ENCODE results near the gene RPL27A. TPM values are rescaled to one million over a fixed set of nuclear protein-coding genes. Genes with fewer than 3 reads are reported as not detected.

The RPL27A gene
- total RNA-seq, 6 experiments from 2014 or later: 187 to 394 (median 327) TPM

DNA sequence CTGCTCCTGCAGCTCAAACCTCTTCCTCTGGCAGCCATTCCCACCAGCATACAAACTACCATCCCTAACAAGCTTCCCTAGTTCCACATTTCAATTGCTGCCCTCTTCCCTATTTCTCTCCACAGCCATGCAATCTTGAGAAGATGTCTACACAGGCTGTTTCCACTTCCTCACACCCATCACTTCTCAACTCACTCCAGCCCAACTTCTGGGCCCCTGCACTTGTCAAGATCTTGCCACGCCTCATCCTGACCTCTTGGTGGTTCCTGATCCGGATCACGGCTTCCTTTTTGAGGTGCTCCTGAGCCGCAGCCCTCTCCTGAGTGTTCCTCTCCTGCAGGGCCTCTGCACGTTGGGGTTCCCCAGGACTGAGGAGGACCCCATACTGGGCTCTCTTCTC is 22.6 kb downstream of the RPL27A start:
- 67% methylated on average over 5 of the region's 5 CpGs for whole genome bisulfite sequencing (ENCODE audit: insufficient coverage, low coverage, low lambda C conversion rate, missing lambda C conversion rate)
- Histone ChIP-seq H3K4me3 (no peak overlapping the region), H3K36me3 (peaks cover 0 to 22% (median 9%) of the 10 kb centered on the region in 4 donors), H3K4me1 (peaks cover 0 to 13% (median 6%) of the 10 kb centered on the region in 4 donors), H3K9me3 (no peaks in the 10 kb centered on the region), H3K27me3 (no peaks in the 10 kb centered on the region), H3K27ac (no peak overlapping the region)
- intact Hi-C loops (cut with DNase I): loop anchor here in 1 of 2 donors (10.0 kb wide), 1 partner anchor 100 kb away; no protein-coding TSS in a partner anchor
- ATAC-seq (peak in 3 of 4 donors; percentile 17 to 50 (median 20)), DNase-seq (no peak)
- no peak for TF ChIP-seq POLR2A (IDR thresholded peaks at IDR 0.05)
- TF ChIP-seq, protein P1, sequence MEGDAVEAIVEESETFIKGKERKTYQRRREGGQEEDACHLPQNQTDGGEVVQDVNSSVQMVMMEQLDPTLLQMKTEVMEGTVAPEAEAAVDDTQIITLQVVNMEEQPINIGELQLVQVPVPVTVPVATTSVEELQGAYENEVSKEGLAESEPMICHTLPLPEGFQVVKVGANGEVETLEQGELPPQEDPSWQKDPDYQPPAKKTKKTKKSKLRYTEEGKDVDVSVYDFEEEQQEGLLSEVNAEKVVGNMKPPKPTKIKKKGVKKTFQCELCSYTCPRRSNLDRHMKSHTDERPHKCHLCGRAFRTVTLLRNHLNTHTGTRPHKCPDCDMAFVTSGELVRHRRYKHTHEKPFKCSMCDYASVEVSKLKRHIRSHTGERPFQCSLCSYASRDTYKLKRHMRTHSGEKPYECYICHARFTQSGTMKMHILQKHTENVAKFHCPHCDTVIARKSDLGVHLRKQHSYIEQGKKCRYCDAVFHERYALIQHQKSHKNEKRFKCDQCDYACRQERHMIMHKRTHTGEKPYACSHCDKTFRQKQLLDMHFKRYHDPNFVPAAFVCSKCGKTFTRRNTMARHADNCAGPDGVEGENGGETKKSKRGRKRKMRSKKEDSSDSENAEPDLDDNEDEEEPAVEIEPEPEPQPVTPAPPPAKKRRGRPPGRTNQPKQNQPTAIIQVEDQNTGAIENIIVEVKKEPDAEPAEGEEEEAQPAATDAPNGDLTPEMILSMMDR (IDR thresholded peaks at IDR 0.05): no peak

DNA sequence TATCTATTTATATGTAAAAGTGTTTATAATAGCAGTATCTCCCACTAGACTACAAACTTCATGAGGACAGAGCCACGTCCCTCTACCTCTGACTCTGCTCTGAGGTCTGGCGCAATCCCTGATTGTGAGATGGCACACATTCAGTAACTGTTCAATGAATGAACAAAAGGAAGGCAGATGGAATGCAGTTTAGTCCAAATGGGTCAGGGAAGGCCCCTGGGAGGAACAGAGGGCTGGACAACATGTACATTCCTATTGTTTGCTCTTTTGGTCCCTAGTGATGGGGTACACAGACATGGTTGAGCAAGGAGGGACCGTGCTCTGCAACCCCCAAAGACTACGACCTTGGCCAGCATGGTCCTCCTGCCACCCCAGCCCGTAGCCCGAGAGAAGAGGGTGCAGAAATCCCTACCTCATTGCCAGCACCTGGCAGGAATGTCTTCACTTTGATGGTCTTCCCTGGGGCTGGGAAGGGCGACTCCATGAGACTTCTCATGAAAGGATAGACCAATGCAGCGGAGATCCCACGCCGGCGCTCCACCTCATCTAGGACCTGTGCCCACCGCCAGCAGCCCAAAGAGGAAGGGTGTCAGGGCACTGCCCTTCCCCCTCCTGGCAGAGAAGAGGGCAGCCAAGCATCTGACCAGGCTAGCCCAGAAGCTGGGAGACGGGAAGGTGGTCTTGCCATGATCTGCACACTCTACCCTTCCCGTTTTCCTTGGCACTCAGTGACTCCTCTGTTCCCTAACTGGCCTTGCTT is 24.3 kb downstream of the RPL27A start:
- no peaks in the 10 kb centered on the region for H3K27me3 ChIP-seq
- H3K4me3 ChIP-seq: no peak overlapping the region
- 83% methylated on average over 2 of the region's 14 CpGs for WGBS (ENCODE audit: insufficient coverage, low coverage, low lambda C conversion rate, missing lambda C conversion rate)
- intact Hi-C loops (cut with DNase I): loop anchor here in 1 of 2 donors (10.0 kb wide), 1 partner anchor 98 kb away; no protein-coding TSS in a partner anchor
- no peak for TF ChIP-seq POLR2A (IDR thresholded peaks at IDR 0.05)
- TF ChIP-seq, protein P1 (IDR thresholded peaks at IDR 0.05): no peak
- no peak for DNase-seq
- peaks cover 0 to 22% (median 10%) of the 10 kb centered on the region in 4 donors for H3K36me3 ChIP-seq
- H3K27ac ChIP-seq: no peak overlapping the region
- no peak for ATAC-seq
- H3K4me1 ChIP-seq: peaks cover 0 to 13% (median 6%) of the 10 kb centered on the region in 4 donors
- H3K9me3 ChIP-seq: no peaks in the 10 kb centered on the region

DNA sequence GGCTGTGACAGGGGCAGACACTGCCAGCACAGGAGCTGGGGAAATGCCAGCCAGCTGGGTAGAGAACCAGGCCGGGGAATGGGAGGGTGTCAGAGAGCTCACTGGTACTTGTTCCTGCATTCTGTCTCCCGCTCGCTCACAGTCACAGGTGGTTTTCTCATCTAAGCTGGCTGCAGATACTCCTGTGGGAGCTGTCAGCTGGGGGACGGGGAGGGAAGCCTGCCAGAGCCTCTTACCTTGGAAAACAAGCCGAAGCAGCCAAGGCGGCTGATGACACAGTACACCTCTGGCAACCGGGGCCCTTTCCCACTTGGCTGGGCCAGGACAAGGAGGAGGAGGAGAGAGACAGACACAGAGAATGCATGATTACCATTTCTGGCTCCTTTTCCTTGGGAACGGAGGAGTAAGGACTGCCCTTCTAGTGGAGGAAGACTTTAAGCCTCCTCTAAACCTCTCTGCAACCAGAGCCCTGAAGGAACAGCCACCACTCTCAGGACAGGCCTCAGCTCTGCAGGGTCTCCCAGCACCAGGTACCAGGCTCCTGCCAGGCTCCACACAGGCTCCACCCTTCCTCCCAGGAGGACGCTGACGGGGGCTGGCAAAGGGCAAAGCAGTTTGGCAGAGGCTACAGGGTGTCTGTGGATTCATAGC is 25.1 kb downstream of the RPL27A start:
- Histone ChIP-seq H3K27me3 (no peaks in the 10 kb centered on the region), H3K36me3 (peaks cover 0 to 27% (median 11%) of the 10 kb centered on the region in 4 donors), H3K4me3 (no peak overlapping the region), H3K27ac (no peak overlapping the region), H3K9me3 (no peaks in the 10 kb centered on the region), H3K4me1 (peaks cover 0 to 13% (median 6%) of the 10 kb centered on the region in 4 donors)
- intact Hi-C loops (cut with DNase I): loop anchor here in 1 of 2 donors (10.0 kb wide), 1 partner anchor 97 kb away; no protein-coding TSS in a partner anchor
- TF ChIP-seq POLR2A (IDR thresholded peaks at IDR 0.05): no peak
- TF ChIP-seq, protein P1 (IDR thresholded peaks at IDR 0.05): no peak
- ATAC-seq: no peak
- DNase-seq: no peak
- 60% methylated on average over 3 of the region's 10 CpGs for WGBS (ENCODE audit: insufficient coverage, low coverage, low lambda C conversion rate, missing lambda C conversion rate)

DNA sequence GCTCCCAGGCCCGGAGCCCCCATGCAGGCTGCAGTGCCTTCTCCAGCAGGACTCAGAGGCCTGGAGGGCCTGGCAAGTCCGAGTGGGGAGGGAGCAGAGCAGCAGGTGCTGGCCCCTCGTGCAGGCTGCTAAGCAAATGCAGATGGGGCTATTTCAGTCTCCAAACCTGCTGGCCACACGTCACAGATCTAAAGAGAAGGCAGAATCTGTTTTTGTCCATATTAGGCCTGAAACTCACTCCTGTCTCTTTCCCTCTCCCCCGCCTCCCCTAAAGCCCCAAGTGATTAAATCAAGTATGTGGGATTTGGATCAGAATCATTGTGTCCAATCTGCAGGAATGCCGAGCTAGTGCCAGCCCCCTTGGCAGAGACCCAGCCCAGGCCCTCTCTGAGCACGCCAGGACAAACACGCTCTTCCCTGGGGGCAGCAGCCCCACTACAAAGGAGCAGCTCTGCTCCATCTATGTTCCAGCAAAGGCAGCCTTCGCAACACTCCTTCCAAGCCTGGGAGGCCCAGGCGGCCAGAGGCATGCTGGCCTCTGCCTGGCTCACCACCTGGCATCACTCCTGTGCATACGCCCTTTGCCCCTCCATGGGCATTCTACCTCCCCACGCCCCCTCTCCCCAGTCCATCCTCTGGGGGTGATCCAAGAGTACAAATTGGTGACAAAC is 26.5 kb downstream of the RPL27A start:
- intact Hi-C loops (cut with DNase I): loop anchor here in 1 of 2 donors (10.0 kb wide), 1 partner anchor 96 kb away; no protein-coding TSS in a partner anchor
- WGBS (ENCODE audit: insufficient coverage, low coverage, low lambda C conversion rate, missing lambda C conversion rate): 37% methylated on average over 5 of the region's 12 CpGs

More for the DNA sequence above, 26.5 kb downstream of the RPL27A start:
- Histone ChIP-seq H3K27me3 (no peaks in the 10 kb centered on the region), H3K36me3 (peaks cover 0 to 17% (median 6%) of the 10 kb centered on the region in 4 donors), H3K4me1 (peaks cover 0 to 20% (median 9%) of the 10 kb centered on the region in 4 donors), H3K4me3 (no peak overlapping the region), H3K9me3 (no peaks in the 10 kb centered on the region), H3K27ac (peak overlapping the region in 1 of 3 donors; percentile 20)
- DNase-seq (peak in 2 of 3 donors; percentile 61 to 77), ATAC-seq (peak; percentile 72 to 95 (median 80))
- TF ChIP-seq POLR2A (IDR thresholded peaks at IDR 0.05): no peak
- TF ChIP-seq, protein P1 (IDR thresholded peaks at IDR 0.05): no peak
